H1 (cell line): ENCODE results near the gene HS3ST5. TPM values are rescaled to one million over a fixed set of nuclear protein-coding genes. Genes with fewer than 3 reads are reported as not detected.
A peak's percentile ranks its signal among the peaks of the same experiment; 100 is the strongest.

ENCODE experiments used
- CTCF ChIA-PET: fragments of 300-600 bp; sonication (Branson Sonifier 250); formaldehyde crosslinking; loops from one replicate; lab custom pipeline; 2021; ENCODE audit not compliant: partially characterized antibody; lab: Charles Lee
- POLR2A ChIA-PET: fragments of 300-600 bp; sonication (Branson Sonifier 250); formaldehyde crosslinking; loops from one replicate; lab custom pipeline; 2021; ENCODE audit warnings: inconsistent platforms; ENCODE audit not compliant: partially characterized antibody; lab: Charles Lee
- DNase-seq, 2 experiments: peaks; one replicate each; pipeline versions ENCODE4 v3.0.0 to v3.0.0-alpha.2; 2010 to 2022; ENCODE audit warnings: low spot score in 2 of 2, low read depth in 1 of 2, mixed read lengths in 1 of 2
- FAIRE-seq: peaks from 2 replicates; lab custom pipeline; 2011; peaks lifted over from hg19 to GRCh38; lab: Jason Lieb, UNC
- H2AFZ ChIP-seq: 2 replicates; pipeline ENCODE4 v1.8.1; 2012; ENCODE audit warnings: low read length, inconsistent platforms
- H2AK5ac ChIP-seq: 2 replicates; pipeline ENCODE4 v1.6.1; 2013; ENCODE audit warnings: low read depth, low read length
- H2BK120ac ChIP-seq: replicated peaks from 2 replicates; pipeline ENCODE3; 2013; ENCODE audit warnings: low read depth, low read length, inconsistent platforms
- H2BK12ac ChIP-seq: 2 replicates; pipeline ENCODE4 v1.6.1; 2013; ENCODE audit warnings: low read depth, low read length
- H2BK15ac ChIP-seq: 2 replicates; pipeline ENCODE4 v1.6.1; 2013; ENCODE audit warnings: low read length
- H2BK20ac ChIP-seq: 2 replicates; pipeline ENCODE4 v1.6.1; 2013; ENCODE audit warnings: low read length
- H2BK5ac ChIP-seq: 2 replicates; pipeline ENCODE4 v1.6.1; 2013; ENCODE audit warnings: low read depth, low read length
- H3K14ac ChIP-seq: 2 replicates; pipeline ENCODE4 v1.6.1; 2013; ENCODE audit warnings: inconsistent platforms; ENCODE audit not compliant: insufficient read length
- H3K18ac ChIP-seq: 2 replicates; pipeline ENCODE4 v1.6.1; 2013; ENCODE audit warnings: low read length; ENCODE audit errors: extremely low read depth
- H3K23ac ChIP-seq: 2 replicates; pipeline ENCODE4 v1.6.1; 2013; ENCODE audit warnings: inconsistent platforms; ENCODE audit not compliant: insufficient read length
- H3K23me2 ChIP-seq: 2 replicates; pipeline ENCODE4 v1.6.1; 2013; ENCODE audit warnings: low read depth, low read length
- H3K27ac ChIP-seq: 2 replicates; pipeline ENCODE4 v1.6.1; 2011; ENCODE audit warnings: low read depth, low read length, inconsistent platforms
- H3K27me3 ChIP-seq, 4 experiments: replicated peaks in 1 of 4; 1 replicate in 1 of 4; 2 replicates in 3 of 4; pipeline versions ENCODE4 v1.6.1 to v1.8.1; 2011 to 2013; ENCODE audit warnings: low read length in 3 of 4, mild to moderate bottlenecking in 3 of 4, inconsistent platforms in 2 of 4, mixed read lengths in 2 of 4, moderate library complexity in 1 of 4; ENCODE audit not compliant: control insufficient read depth in 3 of 4, insufficient read depth in 3 of 4; ENCODE audit errors: extremely low read depth in 1 of 4
- H3K36me3 ChIP-seq, 4 experiments: 2 replicates each; pipeline versions ENCODE4 v1.6.1 to v1.8.1; 2011 to 2013; ENCODE audit warnings: mild to moderate bottlenecking in 4 of 4, low read length in 3 of 4, moderate library complexity in 2 of 4, control low read depth in 1 of 4, inconsistent platforms in 1 of 4; ENCODE audit not compliant: insufficient read depth in 4 of 4, control insufficient read depth in 2 of 4
- H3K4ac ChIP-seq: replicated peaks from 2 replicates; pipeline ENCODE3; 2013; ENCODE audit warnings: low read length, low read depth, mixed read lengths, inconsistent platforms; ENCODE audit not compliant: insufficient read length
- H3K4me1 ChIP-seq, 4 experiments: replicated peaks in 1 of 4; 1 replicate in 1 of 4; 2 replicates in 3 of 4; pipeline versions ENCODE4 v1.6.1 to v1.8.1; 2011 to 2013; ENCODE audit warnings: low read length in 3 of 4, inconsistent platforms in 2 of 4, mixed read lengths in 1 of 4; ENCODE audit not compliant: insufficient read depth in 4 of 4, control insufficient read depth in 3 of 4
- H3K4me2 ChIP-seq, 2 experiments: 2 replicates each; pipeline versions ENCODE4 v1.6.1 to v1.8.1; 2011 to 2013; ENCODE audit warnings: low read depth in 2 of 2, low read length in 2 of 2, control low read depth in 1 of 2, inconsistent platforms in 1 of 2, mild to moderate bottlenecking in 1 of 2; ENCODE audit not compliant: insufficient read depth in 1 of 2
- H3K4me3 ChIP-seq, 4 experiments: fragments of 200-600, 300-600 bp in 1 of 4; sonication (generic), shearing (Covaris generic), sonication (Bioruptor Twin) in 1 of 4; 2 replicates each; pipeline versions ENCODE4 v1.5.1 to v1.8.1; 2011 to 2016; ENCODE audit warnings: low read length in 4 of 4, low read depth in 3 of 4, control low read depth in 2 of 4, inconsistent platforms in 2 of 4, mild to moderate bottlenecking in 2 of 4, mixed read lengths in 1 of 4, moderate library complexity in 1 of 4; ENCODE audit not compliant: insufficient read depth in 2 of 4; ENCODE audit errors: extremely low read depth in 1 of 4
- H3K56ac ChIP-seq: replicated peaks from 2 replicates; pipeline ENCODE3; 2013; ENCODE audit warnings: low read depth, mild to moderate bottlenecking, mixed read lengths, low read length, inconsistent platforms; ENCODE audit not compliant: insufficient read length
- H3K79me1 ChIP-seq: 2 replicates; pipeline ENCODE4 v1.6.1; 2013; ENCODE audit warnings: low read depth, low read length, control low read depth
- H3K79me2 ChIP-seq, 2 experiments: 2 replicates each; pipeline versions ENCODE4 v1.6.1 to v1.8.1; 2012 to 2013; ENCODE audit warnings: low read length in 2 of 2, mild to moderate bottlenecking in 2 of 2, inconsistent platforms in 1 of 2; ENCODE audit not compliant: insufficient read depth in 2 of 2, control insufficient read depth in 1 of 2
- H3K9ac ChIP-seq, 4 experiments: replicated peaks in 1 of 4; 1 replicate in 1 of 4; 2 replicates in 3 of 4; pipeline versions ENCODE4 v1.6.1 to v1.8.1; 2011 to 2013; ENCODE audit warnings: low read depth in 3 of 4, low read length in 3 of 4, control low read depth in 2 of 4, mild to moderate bottlenecking in 2 of 4, moderate library complexity in 2 of 4, inconsistent platforms in 1 of 4; ENCODE audit errors: extremely low read depth in 1 of 4
- H3K9me3 ChIP-seq, 2 experiments: 2 replicates each; pipeline versions ENCODE4 v1.6.1 to v1.8.1; 2012 to 2013; ENCODE audit warnings: mild to moderate bottlenecking in 2 of 2, moderate library complexity in 2 of 2, control low read depth in 1 of 2, inconsistent platforms in 1 of 2, low read depth in 1 of 2, low read length in 1 of 2, mixed read lengths in 1 of 2; ENCODE audit not compliant: insufficient read depth in 2 of 2
- H4K20me1 ChIP-seq, 2 experiments: replicated peaks in 1 of 2; 2 replicates each; pipeline versions ENCODE3 to v1.8.1; 2011 to 2013; ENCODE audit warnings: inconsistent platforms in 2 of 2, low read length in 2 of 2, mild to moderate bottlenecking in 1 of 2; ENCODE audit not compliant: insufficient read depth in 2 of 2, control insufficient read depth in 1 of 2
- H4K5ac ChIP-seq: 2 replicates; pipeline ENCODE4 v1.6.1; 2013; ENCODE audit warnings: low read length, low read depth, mixed read lengths, inconsistent platforms; ENCODE audit not compliant: insufficient read length
- H4K8ac ChIP-seq: 2 replicates; pipeline ENCODE4 v1.8.0; 2013; ENCODE audit warnings: mild to moderate bottlenecking, moderate library complexity, low read length, inconsistent platforms; ENCODE audit not compliant: insufficient read depth; ENCODE audit errors: extremely low read depth
- H4K91ac ChIP-seq: replicated peaks from 2 replicates; pipeline ENCODE3; 2013; ENCODE audit warnings: low read length, mixed read lengths, inconsistent platforms; ENCODE audit not compliant: insufficient read length
- ASH2L ChIP-seq: fragments of 200-600, 300-600 bp; sonication (generic); IDR thresholded peaks from one replicate; pipeline ENCODE4 v1.7.1; 2017; ENCODE audit warnings: low read length
- EGR1 ChIP-seq: IDR thresholded peaks from 2 replicates; pipeline ENCODE4 v1.6.1; 2011; ENCODE audit warnings: low read depth, low read length, borderline replicate concordance
- KDM4A ChIP-seq: IDR thresholded peaks from one replicate; pipeline ENCODE4 v1.7.1; 2012; ENCODE audit warnings: low read depth, mild to moderate bottlenecking, moderate library complexity, low read length, inconsistent platforms; ENCODE audit not compliant: severe bottlenecking
- POLR2AphosphoS5 ChIP-seq: IDR thresholded peaks from 2 replicates; pipeline ENCODE4 v1.6.1; 2011; ENCODE audit warnings: low read depth, low read length
- RXRA ChIP-seq: IDR thresholded peaks from 2 replicates; pipeline ENCODE4 v1.6.1; 2011; ENCODE audit warnings: low read depth, mild to moderate bottlenecking, low read length, moderate library complexity; ENCODE audit not compliant: insufficient read depth
- SAP30 ChIP-seq: fragments of 300-600 bp; sonication (generic); IDR thresholded peaks from 2 replicates; pipeline ENCODE4 v1.7.1; 2012; ENCODE audit warnings: low read length, moderate library complexity, mild to moderate bottlenecking, inconsistent platforms; ENCODE audit not compliant: insufficient read depth, insufficient replicate concordance
- SIRT6 ChIP-seq: IDR thresholded peaks from one replicate; pipeline ENCODE4 v1.7.1; 2012; ENCODE audit warnings: low read length, inconsistent platforms
- SIX5 ChIP-seq: IDR thresholded peaks from 2 replicates; pipeline ENCODE4 v1.6.1; 2011; ENCODE audit warnings: mild to moderate bottlenecking, low read depth, low read length
- SP2 ChIP-seq: IDR thresholded peaks from 2 replicates; pipeline ENCODE4 v1.6.1; 2012; ENCODE audit warnings: mild to moderate bottlenecking, low read length, inconsistent platforms
- TEAD4 ChIP-seq: IDR thresholded peaks from 2 replicates; pipeline ENCODE4 v1.6.1; 2012; ENCODE audit warnings: low read depth, low read length, inconsistent platforms, mixed read lengths
- WGBS, 2 experiments: shearing (Covaris generic) in 1 of 2; methylation state at CpG; one replicate each; pipeline versions ENCODE4 v1.1.6 to v1.1.7; 2013 to 2015; ENCODE audit warnings: low lambda C conversion rate in 2 of 2, mixed read lengths in 2 of 2, inconsistent platforms in 1 of 2, low coverage in 1 of 2, missing lambda C conversion rate in 1 of 2; ENCODE audit not compliant: insufficient replicate concordance in 2 of 2, insufficient coverage in 1 of 2, insufficient read length in 1 of 2; ENCODE audit errors: extremely low coverage in 1 of 2, missing lambda C conversion rate in 1 of 2; 5-methylcytosine and 5-hydroxymethylcytosine counted together
- polyA plus RNA-seq, 7 experiments: library from polyadenylated mRNA; depleted of rRNA in 3 of 7; stranded (reverse) in 5 of 7; unstranded in 2 of 7; fragments of >200 nt in 5 of 7; fragments of 200-250 nt in 2 of 7; gene quantifications; 1 replicate in 5 of 7; 2 replicates in 1 of 7; 4 replicates in 1 of 7; pipeline versions ENCODE4 v1.2.1 to v1.2.3, GENCODE V29; 2011 to 2013; ENCODE audit warnings: missing spikeins in 2 of 7, mixed read lengths in 2 of 7
- total RNA-seq: library from RNA; stranded (reverse); fragmentation: NEBNext Ultra II Directional; extraction: Animal tissue kit (Norgen Biotek cat#: 25700); gene quantifications from 2 replicates; pipeline ENCODE4 v1.2.1, GENCODE V29; 2021
- TF ChIP-seq, protein P1 (sequence below): IDR thresholded peaks from 2 replicates; pipeline ENCODE4 v1.6.1; 2011; ENCODE audit warnings: low read depth, mild to moderate bottlenecking, low read length; ENCODE audit not compliant: insufficient read depth

HS3ST5 gene
- total and polyA plus RNA-seq, 2 of the 8 experiments (the other 6 are each of a cell fraction or from before 2014, with no cell fraction given), result 1.2 to 9.9 TPM

DNA sequence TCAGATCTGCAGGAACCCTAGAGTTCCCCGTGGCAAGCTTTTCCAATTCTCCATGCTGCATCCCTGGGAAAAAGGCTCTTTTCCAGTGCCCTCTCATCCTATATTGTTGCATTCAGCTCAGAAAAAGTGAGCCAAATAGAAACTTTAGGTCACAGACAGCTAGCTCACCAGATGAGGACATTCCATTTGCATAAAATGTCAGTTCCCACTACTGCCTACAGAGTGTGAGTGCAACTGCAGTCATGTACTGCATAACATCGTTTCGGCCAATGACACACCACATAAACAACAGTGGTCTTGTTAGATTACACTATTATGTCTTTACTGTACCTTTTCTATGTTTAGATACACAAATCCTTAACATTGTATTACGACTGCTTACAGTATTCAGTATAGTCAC is 8.6 kb downstream of the HS3ST5 start:
- H2BK15ac ChIP-seq, result no peak overlapping the region; the same call in 1 of the 2 replicates
- H2AFZ ChIP-seq, result no peak overlapping the region
- H2BK12ac ChIP-seq, result 0 out of 2 replicates have a peak overlapping the region, but pooled peaks have one; percentile 10
- no peak overlapping the region for H3K56ac ChIP-seq
- H3K23me2 ChIP-seq, result no peaks in the 10 kb centered on the region
- H3K14ac ChIP-seq, result no peak overlapping the region
- no peak overlapping the region for H2BK5ac ChIP-seq
- H4K20me1 ChIP-seq, result peaks cover 0 to 3% of the 10 kb centered on the region in 2 experiments
- no peak overlapping the region for H3K4me3 ChIP-seq
- H3K4ac ChIP-seq, result no peak overlapping the region
- H3K27me3 ChIP-seq, result no peaks in the 10 kb centered on the region
- DNase-seq, result no peak
- H3K23ac ChIP-seq, result no peak overlapping the region
- CTCF ChIA-PET, result interaction anchor here (0.6 to 1.7 kb wide), 5 partner anchors 10 to 339 kb away, joined by 3 to 5 read pairs (median 4); no protein-coding TSS in a partner anchor
- POLR2A ChIA-PET, result interaction anchor here (1.4 kb wide), 1 partner anchor 9 kb away, joined by 5 read pairs; the partner anchor contains the start of gene HS3ST5
- WGBS, 2 experiments, result 89% methylated on average over 4 of the region's 4 CpGs; no CpG with 5 or more reads in 1 of the 2 experiments
- H3K27ac ChIP-seq, result no peak overlapping the region
- H3K79me2 ChIP-seq, result peaks cover 25 to 95% of the 10 kb centered on the region in 2 experiments; a peak in 3 of 4 replicates
- H4K91ac ChIP-seq, result no peak overlapping the region
- H2AK5ac ChIP-seq, result no peak overlapping the region
- no peak overlapping the region for H3K18ac ChIP-seq
- peaks cover 0 to 12% (median 9%) of the 10 kb centered on the region in 4 experiments; a peak in 4 of 7 replicates for H3K4me1 ChIP-seq
- H2BK20ac ChIP-seq, result no peak overlapping the region
- H2BK120ac ChIP-seq, result no peak overlapping the region
- no peak overlapping the region for H4K8ac ChIP-seq
- H3K79me1 ChIP-seq, result peaks cover 4% of the 10 kb centered on the region
- 0 out of 4 replicates have a peak overlapping the region, but pooled peaks of 1 of the 2 experiments have one; percentile 30 for H3K4me2 ChIP-seq
- no peaks in the 10 kb centered on the region; a peak in 1 of 8 replicates for H3K36me3 ChIP-seq
- peak; percentile 81 for FAIRE-seq
- H4K5ac ChIP-seq, result no peak overlapping the region
- no peak overlapping the region for H3K9ac ChIP-seq
- TF ChIP-seq SAP30 (no peak), ASH2L (no peak), POLR2AphosphoS5 (no peak), KDM4A (no peak), TEAD4 (no peak), SIRT6 (no peak), SIX5 (no peak), EGR1 (no peak), RXRA (no peak), SP2 (no peak)
- TF ChIP-seq, protein P1, sequence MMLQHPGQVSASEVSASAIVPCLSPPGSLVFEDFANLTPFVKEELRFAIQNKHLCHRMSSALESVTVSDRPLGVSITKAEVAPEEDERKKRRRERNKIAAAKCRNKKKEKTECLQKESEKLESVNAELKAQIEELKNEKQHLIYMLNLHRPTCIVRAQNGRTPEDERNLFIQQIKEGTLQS, result no peak
- H3K9me3 ChIP-seq, result no peaks in the 10 kb centered on the region
